ENCODE measurements around the gene SDHD. TPM values are rescaled to one million over a fixed set of nuclear protein-coding genes. Genes with fewer than 3 reads are reported as not detected.

Gene SDHD
- total and polyA plus RNA-seq, 2 donors from 2014 or later: 111 to 288 TPM

- Histone ChIP-seq H3K27ac (ENCODE audit: low read depth in 2 of 2, low read length in 2 of 2) (no peak overlapping the region), H3K27me3 (ENCODE audit: control insufficient read depth, insufficient read depth, low read length) (no peaks in the 10 kb centered on the region), H3K4me1 (ENCODE audit: control insufficient read depth in 2 of 3, insufficient read depth in 2 of 3, low read depth in 1 of 3, low read length in 3 of 3) (no peaks in the 10 kb centered on the region), H3K36me3 (ENCODE audit: control insufficient read depth in 2 of 3, insufficient read depth in 3 of 3, low read length in 3 of 3) (no peaks in the 10 kb centered on the region), H3K4me3 (ENCODE audit: low read length in 3 of 3) (no peak overlapping the region), H3K9ac (ENCODE audit: low read length in 3 of 3) (no peak overlapping the region), H3K9me3 (ENCODE audit: control insufficient read depth in 2 of 3, insufficient read depth in 1 of 3, low read length in 3 of 3) (no peaks in the 10 kb centered on the region)
- DNase-seq (no peak), FAIRE-seq (no peak)
- TF ChIP-seq CTCF (IDR thresholded peaks at IDR 0.05; ENCODE audit: borderline replicate concordance, extremely low read depth, insufficient read depth): no peak
- intact Hi-C loops (cut with DNase I): no loop called here
These were observed 16.8 kb downstream of the SDHD start for GRCh38 chr11:112103446-112103845.

- no peaks in the 10 kb centered on the region for H3K9me3 ChIP-seq (ENCODE audit: control insufficient read depth in 2 of 3, insufficient read depth in 1 of 3, low read length in 3 of 3)
- no peak overlapping the region for H3K4me3 ChIP-seq (ENCODE audit: low read length in 3 of 3)
- FAIRE-seq: no peak
- no peaks in the 10 kb centered on the region for H3K36me3 ChIP-seq (ENCODE audit: control insufficient read depth in 2 of 3, insufficient read depth in 3 of 3, low read length in 3 of 3)
- no peak overlapping the region for H3K9ac ChIP-seq (ENCODE audit: low read length in 3 of 3)
- intact Hi-C loops (cut with DNase I): no loop called here
- H3K27me3 ChIP-seq (ENCODE audit: control insufficient read depth, insufficient read depth, low read length): no peaks in the 10 kb centered on the region
- H3K27ac ChIP-seq (ENCODE audit: low read depth in 2 of 2, low read length in 2 of 2): no peak overlapping the region
- H3K4me1 ChIP-seq (ENCODE audit: control insufficient read depth in 2 of 3, insufficient read depth in 2 of 3, low read depth in 1 of 3, low read length in 3 of 3): no peaks in the 10 kb centered on the region
- no peak for DNase-seq
- no peak for TF ChIP-seq CTCF (IDR thresholded peaks at IDR 0.05; ENCODE audit: borderline replicate concordance, extremely low read depth, insufficient read depth)
These were observed 19.4 kb downstream of the SDHD start for GRCh38 chr11:112106070-112106469.

GRCh38 chr11:112113539-112114457 lies 27.1 kb downstream of the SDHD start:
- FAIRE-seq: peak; percentile 27
- no peak overlapping the region for H3K9ac ChIP-seq (ENCODE audit: low read length in 3 of 3)
- H3K4me3 ChIP-seq (ENCODE audit: low read length in 3 of 3): no peak overlapping the region
- H3K27ac ChIP-seq (ENCODE audit: low read depth in 2 of 2, low read length in 2 of 2): no peak overlapping the region
- no peaks in the 10 kb centered on the region for H3K9me3 ChIP-seq (ENCODE audit: control insufficient read depth in 2 of 3, insufficient read depth in 1 of 3, low read length in 3 of 3)
- H3K4me1 ChIP-seq (ENCODE audit: control insufficient read depth in 2 of 3, insufficient read depth in 2 of 3, low read depth in 1 of 3, low read length in 3 of 3): no peaks in the 10 kb centered on the region
- no peaks in the 10 kb centered on the region for H3K36me3 ChIP-seq (ENCODE audit: control insufficient read depth in 2 of 3, insufficient read depth in 3 of 3, low read length in 3 of 3)
- no peaks in the 10 kb centered on the region for H3K27me3 ChIP-seq (ENCODE audit: control insufficient read depth, insufficient read depth, low read length)
- intact Hi-C loops (cut with DNase I): no loop called here
- peak in 2 of 5 donors; percentile 59 to 73 for DNase-seq
- TF ChIP-seq CTCF (IDR thresholded peaks at IDR 0.05; ENCODE audit: borderline replicate concordance, extremely low read depth, insufficient read depth): peak; percentile 53

Measured in kidney (tissue), 14 donors.